ENCODE measurements around the gene DNTT. TPM values are rescaled to one million over a fixed set of nuclear protein-coding genes. Genes with fewer than 3 reads are reported as not detected.

Gene DNTT
- total and polyA plus RNA-seq, 2 of the 13 experiments (the other 11 are each of a cell fraction or from before 2014, with no cell fraction given): not detected

DNA sequence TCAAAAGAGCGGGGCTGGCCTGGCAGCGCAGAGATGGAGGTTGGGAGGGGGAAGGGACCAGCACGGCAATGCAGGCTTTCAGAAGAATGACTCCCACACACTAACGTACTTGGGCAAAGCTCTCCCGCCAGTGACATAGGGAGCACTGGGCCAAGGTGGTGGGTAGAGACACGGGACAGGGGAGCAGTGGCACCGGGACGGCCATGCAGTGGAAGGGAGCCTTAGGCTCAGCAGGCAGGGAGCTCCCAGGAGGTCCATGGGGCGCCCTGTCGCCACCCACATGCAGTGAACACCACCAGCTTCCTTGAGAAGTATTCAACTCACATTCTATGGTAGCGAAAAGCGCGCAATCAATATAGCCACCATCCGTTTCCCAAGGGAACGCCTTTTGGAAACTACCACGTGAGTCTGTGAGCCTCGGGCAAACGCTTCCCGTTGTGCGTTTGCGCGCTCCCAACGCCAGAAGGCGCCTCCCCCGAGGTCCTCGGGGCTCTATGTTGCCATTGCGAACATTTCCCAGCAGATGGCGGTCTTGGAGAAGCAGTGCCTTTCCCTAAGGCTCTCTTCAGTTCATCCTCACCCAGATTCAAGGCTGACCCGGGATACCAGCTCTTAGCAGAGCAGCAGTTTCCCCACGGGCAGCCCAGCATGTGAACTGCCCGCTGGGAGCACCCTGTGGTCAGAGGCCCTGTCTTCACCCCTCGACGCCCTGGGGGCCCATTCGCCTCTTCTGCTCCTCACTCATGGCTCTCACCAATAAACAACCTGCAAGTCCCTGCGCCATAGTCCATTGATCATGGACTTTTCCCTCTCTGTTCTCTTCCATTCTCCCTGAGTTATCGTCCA is 71.0 kb downstream of the DNTT start (continued):
- TF ChIP-seq ZFP90 (CRISPR knock-in tag; IDR thresholded peaks at IDR 0.05; ENCODE audit: borderline replicate concordance) (no peak), HOXA5 (CRISPR knock-in tag; IDR thresholded peaks at IDR 0.05) (no peak), ZSCAN31 (CRISPR knock-in tag; IDR thresholded peaks at IDR 0.05; ENCODE audit: low read depth) (no peak), NPAS2 (CRISPR knock-in tag; IDR thresholded peaks at IDR 0.05; ENCODE audit: borderline replicate concordance) (no peak), STAT5B (CRISPR knock-in tag; IDR thresholded peaks at IDR 0.05) (no peak), NCOR1 (IDR thresholded peaks at IDR 0.05; ENCODE audit: borderline replicate concordance, low read length) (no peak), FOSL1 (CRISPR knock-in tag; IDR thresholded peaks at IDR 0.05; ENCODE audit: borderline replicate concordance) (no peak), ZNF343 (CRISPR knock-in tag; IDR thresholded peaks at IDR 0.05) (no peak), MIER3 (CRISPR knock-in tag; IDR thresholded peaks at IDR 0.05; ENCODE audit: borderline replicate concordance) (peak; percentile 33; the same call in 1 of the 2 replicates), ZBTB7A (CRISPR knock-in tag; IDR thresholded peaks at IDR 0.05) (no peak), ZNF34 (CRISPR knock-in tag; IDR thresholded peaks at IDR 0.05; ENCODE audit: borderline replicate concordance) (no peak), CC2D1A (CRISPR knock-in tag; IDR thresholded peaks at IDR 0.05) (no peak), JDP2 (CRISPR knock-in tag; IDR thresholded peaks at IDR 0.05; ENCODE audit: borderline replicate concordance) (no peak), ZNF7 (CRISPR knock-in tag; IDR thresholded peaks at IDR 0.05) (no peak), ZMYM3 (CRISPR knock-in tag; IDR thresholded peaks at IDR 0.05) (no peak), ZNF253 (CRISPR knock-in tag; IDR thresholded peaks at IDR 0.05; ENCODE audit: borderline replicate concordance) (no peak), ZNF652 (CRISPR knock-in tag; IDR thresholded peaks at IDR 0.05; ENCODE audit: borderline replicate concordance, low read depth) (no peak), FOXK2 (IDR thresholded peaks at IDR 0.05) (no peak)
- TF ChIP-seq, protein P1, sequence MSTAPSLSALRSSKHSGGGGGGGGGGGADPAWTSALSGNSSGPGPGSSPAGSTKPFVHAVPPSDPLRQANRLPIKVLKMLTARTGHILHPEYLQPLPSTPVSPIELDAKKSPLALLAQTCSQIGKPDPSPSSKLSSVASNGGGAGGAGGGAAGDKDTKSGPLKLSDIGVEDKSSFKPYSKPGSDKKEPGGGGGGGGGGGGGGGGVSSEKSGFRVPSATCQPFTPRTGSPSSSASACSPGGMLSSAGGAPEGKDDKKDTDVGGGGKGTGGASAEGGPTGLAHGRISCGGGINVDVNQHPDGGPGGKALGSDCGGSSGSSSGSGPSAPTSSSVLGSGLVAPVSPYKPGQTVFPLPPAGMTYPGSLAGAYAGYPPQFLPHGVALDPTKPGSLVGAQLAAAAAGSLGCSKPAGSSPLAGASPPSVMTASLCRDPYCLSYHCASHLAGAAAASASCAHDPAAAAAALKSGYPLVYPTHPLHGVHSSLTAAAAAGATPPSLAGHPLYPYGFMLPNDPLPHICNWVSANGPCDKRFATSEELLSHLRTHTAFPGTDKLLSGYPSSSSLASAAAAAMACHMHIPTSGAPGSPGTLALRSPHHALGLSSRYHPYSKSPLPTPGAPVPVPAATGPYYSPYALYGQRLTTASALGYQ (CRISPR knock-in tag; IDR thresholded peaks at IDR 0.05): no peak
- TF ChIP-seq, protein P2, sequence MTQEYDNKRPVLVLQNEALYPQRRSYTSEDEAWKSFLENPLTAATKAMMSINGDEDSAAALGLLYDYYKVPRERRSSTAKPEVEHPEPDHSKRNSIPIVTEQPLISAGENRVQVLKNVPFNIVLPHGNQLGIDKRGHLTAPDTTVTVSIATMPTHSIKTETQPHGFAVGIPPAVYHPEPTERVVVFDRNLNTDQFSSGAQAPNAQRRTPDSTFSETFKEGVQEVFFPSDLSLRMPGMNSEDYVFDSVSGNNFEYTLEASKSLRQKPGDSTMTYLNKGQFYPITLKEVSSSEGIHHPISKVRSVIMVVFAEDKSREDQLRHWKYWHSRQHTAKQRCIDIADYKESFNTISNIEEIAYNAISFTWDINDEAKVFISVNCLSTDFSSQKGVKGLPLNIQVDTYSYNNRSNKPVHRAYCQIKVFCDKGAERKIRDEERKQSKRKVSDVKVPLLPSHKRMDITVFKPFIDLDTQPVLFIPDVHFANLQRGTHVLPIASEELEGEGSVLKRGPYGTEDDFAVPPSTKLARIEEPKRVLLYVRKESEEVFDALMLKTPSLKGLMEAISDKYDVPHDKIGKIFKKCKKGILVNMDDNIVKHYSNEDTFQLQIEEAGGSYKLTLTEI (CRISPR knock-in tag; conservative IDR thresholded peaks at IDR 0.05): no peak
- TF ChIP-seq, protein P3, sequence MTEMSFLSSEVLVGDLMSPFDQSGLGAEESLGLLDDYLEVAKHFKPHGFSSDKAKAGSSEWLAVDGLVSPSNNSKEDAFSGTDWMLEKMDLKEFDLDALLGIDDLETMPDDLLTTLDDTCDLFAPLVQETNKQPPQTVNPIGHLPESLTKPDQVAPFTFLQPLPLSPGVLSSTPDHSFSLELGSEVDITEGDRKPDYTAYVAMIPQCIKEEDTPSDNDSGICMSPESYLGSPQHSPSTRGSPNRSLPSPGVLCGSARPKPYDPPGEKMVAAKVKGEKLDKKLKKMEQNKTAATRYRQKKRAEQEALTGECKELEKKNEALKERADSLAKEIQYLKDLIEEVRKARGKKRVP (CRISPR knock-in tag; IDR thresholded peaks at IDR 0.05): no peak
- TF ChIP-seq, protein P4, sequence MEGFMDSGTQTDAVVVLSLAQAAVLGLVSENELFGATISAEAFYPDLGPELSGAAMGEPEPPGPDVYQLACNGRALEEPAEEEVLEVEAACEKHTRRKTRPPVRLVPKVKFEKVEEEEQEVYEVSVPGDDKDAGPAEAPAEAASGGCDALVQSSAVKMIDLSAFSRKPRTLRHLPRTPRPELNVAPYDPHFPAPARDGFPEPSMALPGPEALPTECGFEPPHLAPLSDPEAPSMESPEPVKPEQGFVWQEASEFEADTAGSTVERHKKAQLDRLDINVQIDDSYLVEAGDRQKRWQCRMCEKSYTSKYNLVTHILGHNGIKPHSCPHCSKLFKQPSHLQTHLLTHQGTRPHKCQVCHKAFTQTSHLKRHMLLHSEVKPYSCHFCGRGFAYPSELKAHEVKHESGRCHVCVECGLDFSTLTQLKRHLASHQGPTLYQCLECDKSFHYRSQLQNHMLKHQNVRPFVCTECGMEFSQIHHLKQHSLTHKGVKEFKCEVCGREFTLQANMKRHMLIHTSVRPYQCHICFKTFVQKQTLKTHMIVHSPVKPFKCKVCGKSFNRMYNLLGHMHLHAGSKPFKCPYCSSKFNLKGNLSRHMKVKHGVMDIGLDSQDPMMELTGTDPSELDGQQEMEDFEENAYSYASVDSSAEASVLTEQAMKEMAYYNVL (CRISPR knock-in tag; IDR thresholded peaks at IDR 0.05; ENCODE audit: borderline replicate concordance): no peak
